Measurements from ENCODE around the gene AGO1.
"Not testable (repeated sequence)": the region's sequence is repeated elsewhere in the genome, so short reads cannot be mapped to it uniquely, and the experiment has no call there.

AGO1 gene

GRCh38 chr1:35945327-35945726 lies 62.3 kb downstream of the AGO1 start:
- DNase-seq: no peak
- H3K27me3 ChIP-seq (replicated peaks): no peaks in the 10 kb centered on the region
- H3K4me3 ChIP-seq (ENCODE audit: low read depth, low read length): no peak overlapping the region
- no peaks in the 10 kb centered on the region for H3K36me3 ChIP-seq (replicated peaks)
- no peak overlapping the region for H3K27ac ChIP-seq
- no peak for TF ChIP-seq CTCF (IDR thresholded peaks at IDR 0.05; ENCODE audit: low read depth, low read length, missing control alignments)
- in situ Hi-C loops (cut with HindIII; ENCODE audit: low pct_ligation_motif_present, low sequenced_read_pairs): no loop called here

GRCh38 chr1:35947547-35947946 lies 64.5 kb downstream of the AGO1 start:
- no peak for TF ChIP-seq CTCF (IDR thresholded peaks at IDR 0.05; ENCODE audit: low read depth, low read length, missing control alignments)
- H3K36me3 ChIP-seq (replicated peaks): no peaks in the 10 kb centered on the region
- in situ Hi-C loops (cut with HindIII; ENCODE audit: low pct_ligation_motif_present, low sequenced_read_pairs): no loop called here
- no peak for DNase-seq
- no peaks in the 10 kb centered on the region for H3K27me3 ChIP-seq (replicated peaks)
- no peak overlapping the region for H3K4me3 ChIP-seq (ENCODE audit: low read depth, low read length)
- no peak overlapping the region for H3K27ac ChIP-seq

- Histone ChIP-seq H3K36me3 (replicated peaks) (peaks cover 2% of the 10 kb centered on the region), H3K27ac (no peak overlapping the region), H3K27me3 (replicated peaks) (no peaks in the 10 kb centered on the region), H3K4me3 (ENCODE audit: low read depth, low read length) (no peak overlapping the region)
- no peak for TF ChIP-seq CTCF (IDR thresholded peaks at IDR 0.05; ENCODE audit: low read depth, low read length, missing control alignments)
- in situ Hi-C loops (cut with HindIII; ENCODE audit: low pct_ligation_motif_present, low sequenced_read_pairs): no loop called here
- no peak for DNase-seq
Measured at GRCh38 chr1:35958558-35958957, 75.5 kb downstream of the AGO1 start.

GRCh38 chr1:35959304-35959703 lies 76.3 kb downstream of the AGO1 start:
- Histone ChIP-seq H3K36me3 (replicated peaks) (peaks cover 2% of the 10 kb centered on the region), H3K27ac (no peak overlapping the region), H3K4me3 (ENCODE audit: low read depth, low read length) (no peak overlapping the region), H3K27me3 (replicated peaks) (no peaks in the 10 kb centered on the region)
- no peak for TF ChIP-seq CTCF (IDR thresholded peaks at IDR 0.05; ENCODE audit: low read depth, low read length, missing control alignments)
- in situ Hi-C loops (cut with HindIII; ENCODE audit: low pct_ligation_motif_present, low sequenced_read_pairs): no loop called here
- no peak for DNase-seq

- Histone ChIP-seq H3K27me3 (replicated peaks) (no peaks in the 10 kb centered on the region), H3K4me3 (ENCODE audit: low read depth, low read length) (no peak overlapping the region), H3K27ac (no peak overlapping the region), H3K36me3 (replicated peaks) (peaks cover 2% of the 10 kb centered on the region)
- in situ Hi-C loops (cut with HindIII; ENCODE audit: low pct_ligation_motif_present, low sequenced_read_pairs): no loop called here
- TF ChIP-seq CTCF (IDR thresholded peaks at IDR 0.05; ENCODE audit: low read depth, low read length, missing control alignments): no peak
- DNase-seq: no peak
Measured at GRCh38 chr1:35962952-35963351, 79.9 kb downstream of the AGO1 start.

- H3K36me3 ChIP-seq (replicated peaks); H3K27me3 ChIP-seq (replicated peaks); H3K4me3 ChIP-seq (ENCODE audit: low read depth, low read length); in situ Hi-C loops (cut with HindIII; ENCODE audit: low pct_ligation_motif_present, low sequenced_read_pairs); H3K27ac ChIP-seq; DNase-seq: not testable (repeated sequence)
Measured at GRCh38 chr1:35964277-35964676, 81.3 kb downstream of the AGO1 start.

Measured in brain microvascular endothelial cell (primary cell).